GM12865 (cell line): ENCODE data around the gene RASAL2.

ENCODE experiments used
- DNase-seq: peaks from one replicate; pipeline ENCODE4 v3.0.0; 2010; ENCODE audit warnings: low read depth
- H3K4me3 ChIP-seq: 2 replicates; pipeline ENCODE4 v1.5.1; 2011; ENCODE audit warnings: mild to moderate bottlenecking, low read depth, low read length, control low read depth
- TF ChIP-seq, protein P1 (sequence below): IDR thresholded peaks from 2 replicates; pipeline ENCODE4 v1.5.1; 2011; ENCODE audit warnings: low read length, control low read depth, low read depth, inconsistent platforms; ENCODE audit not compliant: insufficient read depth; ENCODE audit errors: missing control alignments

RASAL2 gene

DNA sequence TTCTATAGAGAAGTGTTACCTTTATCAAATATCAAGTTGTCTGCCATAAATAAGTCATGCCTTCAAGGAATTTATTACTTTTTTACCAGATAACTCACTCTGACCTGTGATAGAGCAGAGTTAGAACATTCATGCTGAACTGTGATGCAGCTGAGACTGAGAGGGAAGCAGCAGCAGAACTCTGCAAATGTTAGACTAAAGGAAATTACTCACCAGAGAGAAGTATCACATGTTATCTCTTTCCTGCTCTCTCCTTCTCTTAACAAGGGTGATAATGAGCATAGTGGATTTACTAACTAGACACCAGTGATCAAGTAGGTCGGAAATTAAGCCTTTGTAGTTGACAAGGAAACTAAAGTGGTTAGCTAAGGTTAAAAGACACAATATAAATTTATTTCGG, 181.6 kb downstream of the RASAL2 start:
- TF ChIP-seq, protein P1, sequence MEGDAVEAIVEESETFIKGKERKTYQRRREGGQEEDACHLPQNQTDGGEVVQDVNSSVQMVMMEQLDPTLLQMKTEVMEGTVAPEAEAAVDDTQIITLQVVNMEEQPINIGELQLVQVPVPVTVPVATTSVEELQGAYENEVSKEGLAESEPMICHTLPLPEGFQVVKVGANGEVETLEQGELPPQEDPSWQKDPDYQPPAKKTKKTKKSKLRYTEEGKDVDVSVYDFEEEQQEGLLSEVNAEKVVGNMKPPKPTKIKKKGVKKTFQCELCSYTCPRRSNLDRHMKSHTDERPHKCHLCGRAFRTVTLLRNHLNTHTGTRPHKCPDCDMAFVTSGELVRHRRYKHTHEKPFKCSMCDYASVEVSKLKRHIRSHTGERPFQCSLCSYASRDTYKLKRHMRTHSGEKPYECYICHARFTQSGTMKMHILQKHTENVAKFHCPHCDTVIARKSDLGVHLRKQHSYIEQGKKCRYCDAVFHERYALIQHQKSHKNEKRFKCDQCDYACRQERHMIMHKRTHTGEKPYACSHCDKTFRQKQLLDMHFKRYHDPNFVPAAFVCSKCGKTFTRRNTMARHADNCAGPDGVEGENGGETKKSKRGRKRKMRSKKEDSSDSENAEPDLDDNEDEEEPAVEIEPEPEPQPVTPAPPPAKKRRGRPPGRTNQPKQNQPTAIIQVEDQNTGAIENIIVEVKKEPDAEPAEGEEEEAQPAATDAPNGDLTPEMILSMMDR, result no peak
- DNase-seq, result no peak

DNA sequence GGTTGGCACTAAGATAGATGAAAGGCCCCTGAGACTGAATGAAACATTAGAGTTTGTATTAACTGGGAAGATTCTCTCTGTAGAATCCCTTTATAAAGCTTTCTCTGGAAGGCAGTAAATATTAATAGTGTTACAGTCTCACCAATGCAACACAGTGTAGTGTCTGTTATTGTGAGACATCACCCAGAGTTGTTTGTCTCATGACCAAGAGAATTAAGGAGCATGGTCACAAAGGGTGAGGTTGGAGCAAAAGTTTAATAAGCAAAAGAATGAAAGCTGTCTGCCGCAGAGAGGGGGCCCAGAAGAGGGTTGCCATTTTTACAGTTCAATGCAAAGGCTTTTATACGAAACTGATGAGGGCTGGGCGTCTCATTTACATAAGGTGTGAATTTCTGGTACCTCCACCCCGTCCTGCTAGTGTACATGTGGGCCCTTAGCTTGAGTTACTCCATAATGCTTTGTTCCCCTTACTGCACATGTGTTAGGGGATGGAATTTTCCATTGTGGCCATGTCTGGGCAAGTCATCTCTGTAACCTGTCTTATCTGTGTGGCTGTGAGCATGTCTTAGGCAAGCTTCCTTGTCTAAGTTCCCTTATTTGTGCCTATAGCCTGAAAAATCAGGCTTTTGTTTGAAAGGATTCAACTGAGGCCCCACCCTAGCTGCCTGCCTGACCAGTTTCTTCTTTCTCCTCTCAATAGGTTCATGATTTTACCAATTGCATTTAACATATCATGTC, 184.1 kb downstream of the RASAL2 start:
- DNase-seq, result no peak
- TF ChIP-seq, protein P1, result no peak
- no peak overlapping the region for H3K4me3 ChIP-seq

More for the DNA sequence above, 181.6 kb downstream of the RASAL2 start:
- H3K4me3 ChIP-seq, result no peak overlapping the region

DNA sequence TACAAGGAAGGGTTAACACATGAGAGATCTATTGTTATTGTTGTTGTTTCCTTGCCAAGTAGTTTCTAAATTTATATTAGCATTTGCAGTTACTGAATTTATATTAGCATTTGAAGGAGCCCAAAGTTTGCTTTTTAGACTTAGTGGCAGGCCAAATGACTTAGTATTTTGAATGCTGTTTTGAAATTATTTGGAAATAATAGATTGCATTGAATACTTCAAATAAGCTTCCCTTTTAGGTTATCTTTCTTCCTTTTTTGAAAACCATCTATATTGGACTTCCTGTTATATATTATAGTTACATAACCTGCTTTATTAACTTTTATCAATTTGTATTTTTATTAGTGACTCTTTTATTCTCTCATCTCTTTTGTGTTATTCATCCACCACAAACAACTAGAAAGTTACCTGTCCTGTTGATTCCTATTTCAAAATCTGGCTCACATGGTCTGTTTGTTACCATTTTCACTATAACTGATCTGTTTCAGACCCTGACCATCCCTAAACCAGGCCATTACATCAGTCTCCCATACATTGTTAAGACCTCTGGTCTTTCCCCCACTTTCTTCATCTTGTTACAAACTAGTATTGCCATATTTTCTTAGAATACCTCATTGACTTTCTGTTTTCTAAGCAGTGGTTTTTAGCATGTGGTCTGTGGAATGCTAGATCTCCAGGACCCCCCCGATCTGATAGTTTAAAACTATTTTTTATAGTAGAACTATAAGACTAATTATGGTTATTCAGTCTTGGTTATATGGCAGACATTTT, 185.2 kb downstream of the RASAL2 start:
- no peak overlapping the region for H3K4me3 ChIP-seq

DNA sequence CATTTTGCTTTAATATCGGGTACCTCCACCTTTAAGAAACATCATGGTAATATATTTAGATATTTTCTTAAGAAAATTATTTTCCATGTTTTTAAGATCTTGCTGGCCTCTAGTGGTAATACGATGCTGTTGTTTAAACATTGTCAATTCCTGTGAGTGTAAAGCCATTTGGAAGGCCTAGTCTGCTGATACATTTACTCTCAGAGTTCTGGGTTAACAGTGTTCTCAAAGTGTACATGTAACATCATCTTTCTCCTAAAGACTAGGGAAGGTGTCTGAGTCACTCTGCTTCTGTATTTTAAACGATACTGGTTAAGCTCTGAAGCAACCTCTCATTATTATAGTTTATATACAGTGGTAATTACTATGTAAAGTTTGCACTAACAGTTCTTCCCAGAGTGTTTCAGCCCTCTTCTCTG, 189.1 kb downstream of the RASAL2 start:
- TF ChIP-seq, protein P1, result no peak
- no peak for DNase-seq
- H3K4me3 ChIP-seq, result no peak overlapping the region

More for the DNA sequence above, 185.2 kb downstream of the RASAL2 start:
- TF ChIP-seq, protein P1, result no peak
- no peak for DNase-seq

DNA sequence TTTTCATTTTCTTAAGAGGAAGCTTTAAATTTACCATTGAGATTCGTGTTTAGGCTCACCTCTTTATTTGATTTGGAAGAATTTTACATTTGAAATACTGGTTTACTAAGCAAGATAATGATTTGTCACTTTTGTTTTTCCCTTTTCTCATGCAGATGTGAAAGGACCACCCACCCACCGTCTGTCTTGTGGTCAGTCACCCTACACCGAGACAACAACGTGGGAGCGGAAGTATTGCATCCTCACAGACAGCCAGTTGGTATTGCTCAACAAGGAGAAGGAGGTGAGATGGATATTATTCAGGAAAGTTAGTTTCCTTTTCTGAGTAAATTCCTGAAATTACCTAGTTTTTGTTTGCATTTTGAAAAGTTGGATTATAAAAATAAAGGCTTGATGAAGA, 189.5 kb downstream of the RASAL2 start:
- TF ChIP-seq, protein P1, result no peak
- no peak for DNase-seq
- no peak overlapping the region for H3K4me3 ChIP-seq

DNA sequence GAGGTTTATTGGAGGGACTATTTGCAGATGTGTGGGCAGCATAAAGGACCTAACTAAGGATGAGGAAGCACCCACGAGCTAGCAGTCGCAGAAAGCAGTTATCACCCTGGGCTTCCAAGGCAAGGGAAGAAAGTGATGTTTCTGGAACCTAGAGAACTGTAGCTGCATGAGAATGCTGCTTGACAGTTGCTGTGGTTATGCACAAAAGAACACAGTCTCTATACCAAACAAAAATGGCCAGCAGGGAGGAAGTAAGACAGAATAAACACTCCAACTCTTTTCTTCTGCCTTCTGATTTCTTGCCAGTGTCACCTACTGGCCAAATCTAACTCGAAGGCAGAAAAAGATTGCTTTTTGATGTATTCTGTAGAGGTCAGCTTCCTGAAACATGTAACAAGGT, 190.2 kb downstream of the RASAL2 start:
- TF ChIP-seq, protein P1, result no peak
- no peak overlapping the region for H3K4me3 ChIP-seq
- DNase-seq, result no peak
